H54 (cell line): ENCODE measurements around the gene CIB4.

Experiments used
- DNase-seq: peaks from one replicate; pipeline ENCODE4 v3.0.0; 2011; ENCODE audit warnings: low spot score, mixed read lengths; ENCODE audit not compliant: insufficient read length
- FAIRE-seq: peaks from 3 replicates; lab custom pipeline; 2011; peaks lifted over from hg19 to GRCh38; lab: Jason Lieb, UNC
- POLR2A ChIP-seq: IDR thresholded peaks from 2 replicates; pipeline ENCODE4 v1.6.1; 2011; ENCODE audit warnings: low read depth, mild to moderate bottlenecking, low read length

The CIB4 gene

DNA sequence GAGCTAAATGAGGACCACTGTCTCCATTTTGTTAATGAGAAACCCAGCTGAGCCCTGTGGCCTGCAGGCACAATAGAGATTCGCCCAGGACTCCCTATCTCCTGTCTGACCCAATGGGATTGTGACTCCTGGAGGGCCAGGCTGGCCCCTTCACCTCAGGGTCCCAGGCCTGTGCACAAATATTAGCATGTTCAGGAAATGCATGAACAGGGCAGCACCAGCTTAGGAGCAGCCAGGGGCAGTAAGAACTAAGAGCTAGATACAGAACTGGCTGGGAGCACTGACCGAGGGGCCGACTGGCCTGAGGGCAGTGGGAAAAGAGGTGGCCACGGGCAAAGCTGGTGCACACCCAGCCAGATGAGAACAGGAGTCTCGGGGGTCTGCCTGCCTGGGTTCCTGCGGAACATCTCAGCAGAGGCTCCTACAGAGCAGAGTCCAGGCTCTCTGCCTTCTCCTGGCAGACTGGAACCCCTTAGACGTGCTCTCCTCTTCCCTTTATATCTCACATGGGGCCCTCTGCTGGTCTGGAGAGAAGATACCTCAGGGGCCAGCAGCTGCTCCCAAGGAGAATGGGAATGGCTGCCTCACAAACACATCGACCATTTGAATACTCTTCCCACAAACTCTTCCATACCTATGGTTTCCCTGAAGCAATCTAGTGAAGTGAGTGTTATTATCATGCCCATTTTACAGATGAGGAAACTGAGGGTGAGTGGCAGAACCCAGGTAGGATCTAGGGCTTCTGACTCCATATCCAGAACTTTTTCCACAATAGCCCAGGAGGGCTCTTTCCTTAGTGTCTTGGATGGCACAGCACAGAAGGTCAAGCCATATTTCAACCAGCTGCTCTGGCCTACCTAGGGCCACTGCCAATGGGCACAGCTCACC is 85.7 kb downstream of the CIB4 start:
- DNase-seq: no peak
- TF ChIP-seq POLR2A: no peak
- FAIRE-seq: no peak

- no peak for TF ChIP-seq POLR2A
- DNase-seq (no peak), FAIRE-seq (no peak)
Observed at GRCh38 chr2:26552641-26553374, 88.4 kb downstream of the CIB4 start.

DNA sequence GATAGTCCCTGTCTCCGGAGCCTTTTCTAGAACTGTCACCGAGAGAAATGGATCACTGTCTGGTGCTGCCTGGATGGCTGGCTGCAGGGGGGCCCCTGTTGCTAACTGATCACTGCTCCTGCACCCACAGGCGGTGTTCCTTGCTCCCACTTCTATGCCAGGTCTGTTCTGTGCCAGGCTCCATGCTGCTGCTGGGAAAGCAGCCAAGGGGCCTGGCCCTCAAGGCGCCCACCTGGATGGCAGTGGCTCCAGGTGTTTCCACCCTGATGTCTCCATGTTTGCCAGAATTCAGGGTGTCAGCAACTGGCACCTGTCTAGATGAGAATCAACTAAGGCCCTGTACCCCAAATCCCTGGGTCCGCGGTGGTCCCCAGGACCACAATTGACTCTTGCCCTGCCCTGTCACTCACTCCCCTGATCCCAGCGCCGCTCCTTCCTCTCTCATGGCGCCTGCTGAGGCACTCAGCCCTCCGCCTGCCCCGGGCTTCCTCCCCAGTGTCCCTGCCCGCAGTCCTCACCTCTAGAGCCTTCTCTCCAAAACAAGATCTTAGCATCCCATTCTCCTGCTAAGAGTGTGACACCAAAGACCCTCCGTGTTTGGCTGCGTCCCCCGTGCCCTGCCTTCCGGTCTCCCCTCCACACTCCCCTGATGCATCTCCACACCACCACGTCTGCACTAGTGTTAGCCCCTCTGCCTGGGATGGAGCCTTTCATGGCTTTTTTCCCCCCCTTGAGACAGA is 90.7 kb downstream of the CIB4 start:
- no peak for FAIRE-seq
- no peak for DNase-seq
- no peak for TF ChIP-seq POLR2A

DNA sequence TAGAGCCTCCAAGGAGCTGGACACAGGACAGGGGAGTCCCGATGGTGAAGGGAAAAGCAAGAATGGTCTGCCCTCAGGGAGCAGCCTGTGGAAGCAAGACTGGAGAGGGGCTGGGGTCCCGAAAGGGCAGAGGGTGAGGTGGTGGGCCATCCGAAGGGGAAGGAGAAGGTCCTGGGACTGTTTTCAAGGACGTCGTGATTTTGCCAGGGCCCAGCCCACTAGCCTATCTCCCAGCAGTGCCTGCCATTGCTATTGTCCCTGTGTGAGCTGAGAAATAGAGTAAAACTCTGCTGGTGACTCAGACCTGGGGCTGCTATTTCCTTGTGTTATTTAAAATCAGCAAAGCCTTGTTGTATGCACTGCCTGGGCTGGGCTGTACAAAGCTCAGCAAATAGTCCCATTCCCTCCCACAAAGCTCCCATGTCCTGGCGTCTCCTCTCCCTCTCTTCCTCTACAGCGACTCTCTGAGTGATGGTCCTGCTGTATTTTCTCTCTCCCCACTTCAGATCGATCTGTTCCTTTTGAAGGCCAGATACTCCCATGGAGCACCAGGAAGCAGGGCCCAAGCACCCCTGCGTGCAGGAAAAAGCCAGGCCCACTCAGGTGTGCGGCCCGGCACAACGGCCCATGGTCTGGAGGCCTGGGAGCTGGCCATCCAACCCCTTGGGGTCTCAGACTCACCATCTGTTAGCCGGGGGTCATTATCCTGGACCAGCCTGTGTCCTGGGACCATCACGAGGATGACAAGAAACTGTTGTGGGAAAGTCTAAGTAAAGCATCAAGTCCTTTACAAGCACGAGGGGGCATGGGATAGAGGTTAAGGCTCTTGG is 98.3 kb downstream of the CIB4 start:
- DNase-seq (no peak), FAIRE-seq (no peak)
- TF ChIP-seq POLR2A: no peak

- FAIRE-seq (no peak), DNase-seq (no peak)
- no peak for TF ChIP-seq POLR2A
Observed at GRCh38 chr2:26542194-26542455, 99.0 kb downstream of the CIB4 start.

GRCh38 chr2:26541401-26542193 is 99.6 kb downstream of the CIB4 start:
- no peak for DNase-seq
- TF ChIP-seq POLR2A: no peak
- FAIRE-seq: no peak

GRCh38 chr2:26540961-26541360 is 100.2 kb downstream of the CIB4 start:
- FAIRE-seq (no peak), DNase-seq (no peak)
- no peak for TF ChIP-seq POLR2A

DNA sequence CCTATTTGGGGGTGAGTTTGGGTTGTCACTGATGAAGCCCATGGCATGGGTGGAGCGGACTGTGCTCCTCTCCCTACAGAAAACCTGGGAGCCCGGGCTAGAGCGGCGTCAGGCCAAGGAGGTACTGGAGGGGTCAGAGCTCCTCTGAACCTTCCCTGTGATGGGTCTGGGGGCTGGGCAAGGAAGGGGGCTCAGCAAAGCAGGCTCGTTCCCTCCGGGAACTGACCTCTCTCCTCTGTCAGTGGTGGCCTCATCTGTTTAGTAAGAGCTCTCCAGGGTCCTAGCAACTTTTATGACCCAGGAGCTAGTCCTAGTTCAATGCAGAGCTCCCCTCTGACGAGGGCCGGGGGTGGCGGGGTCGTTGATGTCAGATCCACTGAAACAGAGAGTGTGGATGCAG is 100.9 kb downstream of the CIB4 start:
- no peak for FAIRE-seq
- TF ChIP-seq POLR2A: no peak
- no peak for DNase-seq

DNA sequence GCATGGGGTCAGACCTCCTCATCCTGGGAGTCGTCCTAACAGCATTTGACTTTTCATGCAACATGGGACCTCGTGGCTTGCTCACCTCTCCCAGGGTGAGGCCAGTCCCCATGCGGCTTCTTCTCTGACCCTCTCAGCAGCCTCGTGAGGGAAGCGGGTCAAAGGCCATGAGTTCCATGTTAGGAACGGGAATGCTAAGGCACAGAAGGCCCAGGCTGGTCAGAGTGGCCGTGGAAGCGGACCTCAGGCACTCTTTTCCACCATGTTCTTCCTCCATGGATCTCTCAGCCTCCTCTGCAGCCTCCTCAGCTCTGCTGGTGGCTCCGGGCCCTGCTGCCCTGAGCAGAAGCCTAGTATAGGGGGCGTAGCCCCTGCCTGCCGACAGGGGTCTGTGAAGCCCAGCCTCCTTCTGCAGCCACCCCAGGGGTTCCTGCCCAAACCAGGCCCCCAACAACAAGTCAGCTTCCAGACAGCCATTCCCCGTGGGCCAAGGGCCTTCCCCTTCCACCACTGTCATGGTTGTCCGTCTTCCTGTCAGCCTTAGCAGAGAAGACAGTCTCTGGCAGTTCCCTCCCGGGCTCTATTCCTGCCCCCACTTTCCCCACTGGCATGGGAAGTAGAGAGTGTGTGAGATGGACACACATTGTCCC is 103.2 kb downstream of the CIB4 start:
- FAIRE-seq (no peak), DNase-seq (no peak)
- no peak for TF ChIP-seq POLR2A

GRCh38 chr2:26537069-26537825 is 103.9 kb downstream of the CIB4 start:
- DNase-seq: no peak
- no peak for FAIRE-seq
- TF ChIP-seq POLR2A: no peak

GRCh38 chr2:26536371-26537068 is 104.6 kb downstream of the CIB4 start:
- DNase-seq: no peak
- no peak for TF ChIP-seq POLR2A
- FAIRE-seq: no peak
